ENCODE results near the gene MAGI1.

The MAGI1 gene

GRCh38 chr3:65961128-65961527 lies 77.6 kb downstream of the MAGI1 start (continued):
- TF ChIP-seq TOX (CRISPR knock-in tag; IDR thresholded peaks at IDR 0.05; ENCODE audit: borderline replicate concordance) (no peak), ZNF565 (CRISPR knock-in tag; conservative IDR thresholded peaks at IDR 0.05; ENCODE audit: low read depth) (no peak), RARB (CRISPR knock-in tag; IDR thresholded peaks at IDR 0.05) (no peak), ZFP3 (CRISPR knock-in tag; IDR thresholded peaks at IDR 0.05) (no peak), ZC3H10 (CRISPR knock-in tag; IDR thresholded peaks at IDR 0.05) (no peak), ESRRG (CRISPR knock-in tag; IDR thresholded peaks at IDR 0.05) (no peak)

DNA sequence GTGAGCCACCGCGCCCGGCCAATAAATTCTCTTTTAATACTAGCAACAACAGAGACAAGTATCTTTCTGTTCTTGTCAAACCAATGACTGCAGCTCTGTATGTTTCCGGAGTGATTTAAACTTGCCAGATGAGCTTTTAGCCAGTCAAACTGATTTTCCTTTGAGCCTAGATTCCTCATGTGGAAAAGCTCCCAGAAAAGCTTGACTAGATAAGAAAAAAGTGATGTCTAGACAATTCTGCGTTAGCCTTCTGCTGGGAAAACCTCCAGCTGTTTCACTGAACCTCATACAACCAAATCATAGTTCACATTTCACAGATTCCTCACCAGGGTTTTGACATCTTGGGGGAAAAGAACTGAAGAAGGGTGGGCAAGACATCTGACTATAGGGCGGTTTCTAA lies 78.6 kb downstream of the MAGI1 start:
- TF ChIP-seq ZNF565 (CRISPR knock-in tag; conservative IDR thresholded peaks at IDR 0.05; ENCODE audit: low read depth) (no peak), ARNTL (CRISPR knock-in tag; IDR thresholded peaks at IDR 0.05; ENCODE audit: borderline replicate concordance, low read depth) (no peak), ISL1 (CRISPR knock-in tag; IDR thresholded peaks at IDR 0.05) (peak; percentile 56)
- no peak for ATAC-seq

GRCh38 chr3:65958216-65958615 lies 80.5 kb downstream of the MAGI1 start:
- TF ChIP-seq, protein P1, sequence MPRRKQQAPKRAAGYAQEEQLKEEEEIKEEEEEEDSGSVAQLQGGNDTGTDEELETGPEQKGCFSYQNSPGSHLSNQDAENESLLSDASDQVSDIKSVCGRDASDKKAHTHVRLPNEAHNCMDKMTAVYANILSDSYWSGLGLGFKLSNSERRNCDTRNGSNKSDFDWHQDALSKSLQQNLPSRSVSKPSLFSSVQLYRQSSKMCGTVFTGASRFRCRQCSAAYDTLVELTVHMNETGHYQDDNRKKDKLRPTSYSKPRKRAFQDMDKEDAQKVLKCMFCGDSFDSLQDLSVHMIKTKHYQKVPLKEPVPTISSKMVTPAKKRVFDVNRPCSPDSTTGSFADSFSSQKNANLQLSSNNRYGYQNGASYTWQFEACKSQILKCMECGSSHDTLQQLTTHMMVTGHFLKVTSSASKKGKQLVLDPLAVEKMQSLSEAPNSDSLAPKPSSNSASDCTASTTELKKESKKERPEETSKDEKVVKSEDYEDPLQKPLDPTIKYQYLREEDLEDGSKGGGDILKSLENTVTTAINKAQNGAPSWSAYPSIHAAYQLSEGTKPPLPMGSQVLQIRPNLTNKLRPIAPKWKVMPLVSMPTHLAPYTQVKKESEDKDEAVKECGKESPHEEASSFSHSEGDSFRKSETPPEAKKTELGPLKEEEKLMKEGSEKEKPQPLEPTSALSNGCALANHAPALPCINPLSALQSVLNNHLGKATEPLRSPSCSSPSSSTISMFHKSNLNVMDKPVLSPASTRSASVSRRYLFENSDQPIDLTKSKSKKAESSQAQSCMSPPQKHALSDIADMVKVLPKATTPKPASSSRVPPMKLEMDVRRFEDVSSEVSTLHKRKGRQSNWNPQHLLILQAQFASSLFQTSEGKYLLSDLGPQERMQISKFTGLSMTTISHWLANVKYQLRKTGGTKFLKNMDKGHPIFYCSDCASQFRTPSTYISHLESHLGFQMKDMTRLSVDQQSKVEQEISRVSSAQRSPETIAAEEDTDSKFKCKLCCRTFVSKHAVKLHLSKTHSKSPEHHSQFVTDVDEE (CRISPR knock-in tag; IDR thresholded peaks at IDR 0.05) = no peak
- TF ChIP-seq CSDC2 (CRISPR knock-in tag; IDR thresholded peaks at IDR 0.05) = no peak
- no peak for TF ChIP-seq ZC3H10 (CRISPR knock-in tag; IDR thresholded peaks at IDR 0.05)
- no peak for TF ChIP-seq POU6F1 (CRISPR knock-in tag; IDR thresholded peaks at IDR 0.05; ENCODE audit: borderline replicate concordance, low read depth)
- TF ChIP-seq ESRRG (CRISPR knock-in tag; IDR thresholded peaks at IDR 0.05) = no peak
- no peak for TF ChIP-seq PPARA (CRISPR knock-in tag; IDR thresholded peaks at IDR 0.05; ENCODE audit: borderline replicate concordance)
- TF ChIP-seq TOX (CRISPR knock-in tag; IDR thresholded peaks at IDR 0.05; ENCODE audit: borderline replicate concordance) = no peak
- no peak for TF ChIP-seq SNAI2 (CRISPR knock-in tag; IDR thresholded peaks at IDR 0.05)
- TF ChIP-seq ZNF565 (CRISPR knock-in tag; conservative IDR thresholded peaks at IDR 0.05; ENCODE audit: low read depth) = no peak
- no peak for TF ChIP-seq BACH2 (CRISPR knock-in tag; IDR thresholded peaks at IDR 0.05; ENCODE audit: borderline replicate concordance)
- TF ChIP-seq ZFP3 (CRISPR knock-in tag; IDR thresholded peaks at IDR 0.05) = no peak
- TF ChIP-seq ZNF70 (CRISPR knock-in tag; IDR thresholded peaks at IDR 0.05) = no peak
- no peak for TF ChIP-seq GLIS3 (CRISPR knock-in tag; IDR thresholded peaks at IDR 0.05)
- no peak for TF ChIP-seq ZFP30 (CRISPR knock-in tag; IDR thresholded peaks at IDR 0.05)
- no peak for TF ChIP-seq CREB5 (CRISPR knock-in tag; IDR thresholded peaks at IDR 0.05; ENCODE audit: low read depth)
- no peak for ATAC-seq

DNA sequence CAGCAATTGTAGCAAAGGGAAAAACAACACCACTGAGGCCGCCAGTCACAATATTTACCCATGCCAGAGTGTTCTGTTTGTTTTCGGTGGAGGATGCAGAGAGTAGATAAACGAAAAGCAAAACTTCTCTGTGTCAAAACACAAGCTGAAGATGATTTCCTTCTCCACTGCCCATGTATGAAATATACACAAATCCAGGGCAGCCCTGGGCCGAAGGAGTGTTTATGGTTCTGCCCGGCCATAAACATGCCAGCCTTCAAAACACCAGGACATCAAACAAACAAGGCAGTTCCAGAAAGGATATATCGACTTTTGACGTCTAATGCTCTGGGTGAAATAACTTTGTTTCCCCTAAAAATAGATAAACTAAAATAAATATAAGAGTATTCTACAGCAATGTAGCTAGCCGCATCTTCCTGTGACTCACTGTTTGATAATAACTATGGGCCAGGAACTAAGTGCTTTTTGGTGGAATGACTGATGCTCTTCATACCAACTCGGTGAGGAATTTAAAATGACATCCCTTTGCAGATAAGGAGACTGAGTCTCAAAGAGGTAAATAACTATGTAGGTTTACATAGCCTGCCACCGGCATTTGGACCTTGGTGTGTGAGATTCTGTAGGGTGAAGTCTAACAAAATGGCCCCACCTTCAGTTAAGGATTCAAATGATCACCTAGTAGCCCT lies 82.8 kb downstream of the MAGI1 start:
- peak; percentile 60; the same call in 1 of the 2 replicates for TF ChIP-seq PATZ1 (CRISPR knock-in tag; IDR thresholded peaks at IDR 0.05; ENCODE audit: borderline replicate concordance)
- peak; percentile 94 for TF ChIP-seq ISL1 (CRISPR knock-in tag; IDR thresholded peaks at IDR 0.05)
- 0 out of 2 replicates have a peak, but pooled peaks have one; percentile 35 for TF ChIP-seq ZFP3 (CRISPR knock-in tag; IDR thresholded peaks at IDR 0.05)
- TF ChIP-seq SNAI2 (CRISPR knock-in tag; IDR thresholded peaks at IDR 0.05) = no peak
- TF ChIP-seq ZC3H10 (CRISPR knock-in tag; IDR thresholded peaks at IDR 0.05) = 0 out of 2 replicates have a peak, but pooled peaks have one; percentile 15
- peak; percentile 81 for ATAC-seq
